ENCODE measurements around the gene PKIB.

The PKIB gene

GRCh38 chr6:122671251-122671650 lies 61.0 kb downstream of the PKIB start:
- DNase-seq = no peak

- no peak for DNase-seq
These were observed 63.2 kb downstream of the PKIB start for GRCh38 chr6:122673343-122673961.

GRCh38 chr6:122676146-122676545 lies 65.9 kb downstream of the PKIB start:
- DNase-seq = no peak

GRCh38 chr6:122676688-122677087 lies 66.5 kb downstream of the PKIB start:
- DNase-seq = no peak

GRCh38 chr6:122677406-122677805 lies 67.2 kb downstream of the PKIB start:
- DNase-seq = no peak

- DNase-seq = no peak
These were observed 68.6 kb downstream of the PKIB start for GRCh38 chr6:122678841-122679240.

- no peak for DNase-seq
These were observed 71.5 kb downstream of the PKIB start for GRCh38 chr6:122681705-122682104.

GRCh38 chr6:122683989-122684651 lies 73.9 kb downstream of the PKIB start:
- no peak for DNase-seq

GRCh38 chr6:122692175-122692598 lies 82.0 kb downstream of the PKIB start:
- DNase-seq = no peak

- no peak for DNase-seq
These were observed 82.8 kb downstream of the PKIB start for GRCh38 chr6:122692807-122693580.

GRCh38 chr6:122694075-122694474 lies 83.9 kb downstream of the PKIB start:
- DNase-seq = no peak

GRCh38 chr6:122694602-122695001 lies 84.4 kb downstream of the PKIB start:
- no peak for DNase-seq

- DNase-seq = no peak
These were observed 85.0 kb downstream of the PKIB start for GRCh38 chr6:122695188-122695587.

GRCh38 chr6:122696079-122696478 lies 85.9 kb downstream of the PKIB start:
- no peak for DNase-seq

- no peak for DNase-seq
These were observed 86.6 kb downstream of the PKIB start for GRCh38 chr6:122696853-122697252.

- DNase-seq = no peak
These were observed 87.3 kb downstream of the PKIB start for GRCh38 chr6:122697458-122697857.

GRCh38 chr6:122701666-122702065 lies 91.5 kb downstream of the PKIB start:
- no peak for DNase-seq

- no peak for DNase-seq
These were observed 92.6 kb downstream of the PKIB start for GRCh38 chr6:122702841-122703240.

- no peak for DNase-seq
These were observed 93.9 kb downstream of the PKIB start for GRCh38 chr6:122704066-122704465.

GRCh38 chr6:122709922-122710512 lies 99.8 kb downstream of the PKIB start:
- DNase-seq = no peak

- no peak for DNase-seq
These were observed 100.9 kb downstream of the PKIB start for GRCh38 chr6:122710908-122711635.

- no peak for DNase-seq
These were observed 101.9 kb downstream of the PKIB start for GRCh38 chr6:122712093-122712447.
